Measurements from ENCODE around the gene ADSS1.

The ADSS1 gene

GRCh38 chr14:104784846-104785707 is 61.0 kb downstream of the ADSS1 start:
- no peak for DNase-seq

- DNase-seq: no peak
These were observed 61.7 kb downstream of the ADSS1 start for GRCh38 chr14:104785708-104786080.

GRCh38 chr14:104786091-104786586 is 62.1 kb downstream of the ADSS1 start:
- no peak for DNase-seq

DNA sequence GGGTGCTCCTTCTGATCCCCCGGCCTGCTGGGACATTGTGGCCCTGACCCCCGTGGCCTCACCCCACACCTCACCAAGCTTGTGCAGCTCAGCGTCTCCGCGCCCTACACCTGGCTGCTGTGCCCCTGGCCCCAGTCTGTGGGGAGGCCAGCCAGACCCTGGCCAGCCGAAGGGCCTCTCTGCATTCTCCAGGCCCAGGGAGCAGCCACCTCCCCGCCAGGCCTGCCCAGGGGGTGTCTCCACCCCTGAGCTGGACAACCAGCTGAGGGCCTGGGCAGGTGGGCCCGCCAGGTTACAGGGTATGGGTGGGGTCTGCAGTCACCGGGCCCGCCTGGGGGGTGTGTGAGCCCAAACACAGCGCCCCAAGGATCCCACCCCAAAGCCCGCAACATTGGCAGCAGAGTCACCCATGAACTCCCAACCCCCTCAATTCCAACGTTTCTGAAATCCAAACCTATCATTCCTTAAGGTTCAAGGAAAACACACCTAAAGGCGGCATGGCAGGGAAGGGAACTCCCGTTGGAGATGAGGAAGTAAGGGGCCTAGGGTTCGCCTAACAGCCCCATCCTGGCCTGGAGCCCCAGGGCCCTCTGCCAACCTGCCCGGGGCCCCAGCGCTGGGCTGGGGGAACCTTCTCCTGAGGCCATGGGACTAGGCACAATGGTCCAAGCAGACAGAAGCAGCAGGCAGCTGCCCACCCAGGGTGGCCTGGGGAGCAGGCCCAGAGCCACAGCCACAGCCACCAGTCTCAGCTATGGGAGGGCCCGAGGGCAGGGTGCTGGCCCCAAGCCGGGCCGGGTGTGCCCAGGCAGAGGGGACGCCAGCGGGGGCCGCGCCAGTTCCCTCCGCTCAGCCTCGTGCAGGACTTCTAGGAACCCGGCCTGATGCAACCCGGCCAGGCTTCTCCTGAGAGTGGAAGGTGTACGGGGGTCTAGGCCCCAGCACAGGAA is 63.0 kb downstream of the ADSS1 start:
- no peak for DNase-seq

DNA sequence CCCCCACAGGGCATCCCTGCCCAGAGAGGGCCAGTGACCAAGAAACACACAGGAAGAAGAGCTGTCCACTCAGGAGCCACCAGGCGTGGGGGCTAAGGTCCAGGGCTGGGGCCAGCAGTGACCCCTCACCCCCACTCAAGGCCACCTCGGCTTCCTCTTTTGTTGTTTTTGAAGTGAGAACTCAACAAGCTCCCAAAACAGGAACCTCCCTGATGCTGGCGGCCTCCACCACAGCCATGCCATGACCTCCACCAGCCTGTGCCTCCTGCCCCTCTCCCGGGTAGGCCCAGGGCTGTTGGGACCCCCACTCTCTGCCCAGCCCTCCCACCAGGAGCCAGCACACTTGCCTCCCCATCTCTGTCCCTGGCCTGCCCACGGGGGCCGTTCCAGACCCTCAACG is 63.7 kb downstream of the ADSS1 start:
- no peak for DNase-seq

GRCh38 chr14:104788161-104788818 is 64.3 kb downstream of the ADSS1 start:
- DNase-seq: no peak

DNA sequence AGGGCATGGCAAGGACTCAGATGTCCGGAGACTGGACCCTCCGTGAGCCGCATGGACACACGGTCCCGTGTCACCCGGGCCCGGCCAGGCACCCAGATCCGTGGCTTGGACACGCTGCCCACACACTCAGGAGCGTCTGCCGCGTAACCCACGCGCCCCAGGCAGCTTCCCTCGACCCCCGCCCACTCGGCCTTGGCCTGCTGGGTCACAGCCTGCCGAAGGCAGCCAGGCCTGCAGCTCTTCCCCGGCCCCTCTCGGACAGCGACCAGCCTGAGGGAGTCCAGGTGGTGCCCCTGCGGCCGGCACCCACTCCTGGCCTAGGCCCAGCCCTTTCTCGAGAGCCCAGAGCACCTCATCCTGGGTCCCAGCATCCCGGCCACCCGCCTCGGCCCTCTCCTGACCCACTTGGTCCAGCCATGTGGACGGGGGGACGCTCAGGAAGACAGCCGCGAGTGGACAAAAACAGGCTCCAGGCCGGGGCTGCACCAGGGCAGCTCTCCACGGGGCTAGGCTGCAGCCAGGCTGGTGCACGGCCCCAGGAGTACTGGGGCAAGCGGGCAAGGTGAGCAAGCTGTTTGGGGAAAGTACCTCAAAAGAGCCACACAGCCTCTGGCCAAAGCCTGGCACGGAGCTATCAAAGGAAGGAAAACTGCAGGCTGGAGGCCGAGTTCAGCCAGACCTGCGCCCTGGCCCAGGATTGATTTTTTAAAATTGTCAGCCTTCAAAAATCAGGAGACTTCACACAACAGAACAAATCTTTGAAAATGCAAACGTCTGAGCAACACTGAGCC is 65.0 kb downstream of the ADSS1 start:
- DNase-seq: no peak

DNA sequence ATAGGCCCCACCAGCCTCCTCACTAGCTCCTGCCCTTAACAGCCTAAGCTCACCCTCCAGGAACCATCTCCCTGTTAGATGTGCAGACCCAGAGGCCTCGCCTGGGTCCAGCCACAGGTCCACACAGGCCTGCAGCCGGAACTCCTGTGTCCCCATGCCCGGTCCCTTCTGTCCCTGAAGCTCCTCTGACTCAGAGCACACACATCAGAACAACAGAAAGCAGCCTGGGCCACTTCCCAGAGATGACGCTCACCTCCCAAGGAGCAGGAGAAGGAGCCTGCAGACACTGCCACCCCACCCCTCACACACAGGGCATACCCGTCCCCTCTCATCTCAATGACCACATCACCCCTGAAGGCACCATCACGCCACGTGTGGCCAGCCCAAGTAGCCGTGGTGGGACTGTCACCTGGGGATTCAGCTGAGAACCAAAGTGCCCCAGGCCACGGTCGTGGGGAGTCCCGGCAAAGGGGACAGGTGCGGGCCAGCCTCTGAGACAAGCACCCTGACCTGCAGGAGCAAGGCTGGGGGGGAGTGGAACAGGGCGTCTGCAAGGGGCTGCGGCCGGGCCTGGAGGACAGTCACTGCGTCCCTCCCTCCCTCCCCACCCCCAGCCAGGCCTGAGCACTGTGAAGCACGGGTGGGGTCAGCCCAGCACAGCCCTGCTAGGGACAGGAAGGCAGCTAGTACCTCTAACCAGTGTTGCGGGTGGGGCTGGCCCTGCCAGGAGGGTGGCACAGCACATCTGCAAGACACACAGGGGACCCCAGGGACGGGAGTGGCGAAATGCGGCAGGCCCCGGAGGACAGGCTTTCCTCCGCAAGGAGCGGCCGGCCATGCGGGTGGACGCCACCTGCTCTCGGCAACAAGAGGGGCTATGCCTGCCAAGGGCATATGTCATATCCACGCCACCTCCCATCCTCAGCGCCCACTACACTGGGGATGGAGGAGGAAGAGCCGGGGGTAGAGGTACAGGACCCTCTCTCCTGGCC is 66.0 kb downstream of the ADSS1 start:
- DNase-seq: no peak

DNA sequence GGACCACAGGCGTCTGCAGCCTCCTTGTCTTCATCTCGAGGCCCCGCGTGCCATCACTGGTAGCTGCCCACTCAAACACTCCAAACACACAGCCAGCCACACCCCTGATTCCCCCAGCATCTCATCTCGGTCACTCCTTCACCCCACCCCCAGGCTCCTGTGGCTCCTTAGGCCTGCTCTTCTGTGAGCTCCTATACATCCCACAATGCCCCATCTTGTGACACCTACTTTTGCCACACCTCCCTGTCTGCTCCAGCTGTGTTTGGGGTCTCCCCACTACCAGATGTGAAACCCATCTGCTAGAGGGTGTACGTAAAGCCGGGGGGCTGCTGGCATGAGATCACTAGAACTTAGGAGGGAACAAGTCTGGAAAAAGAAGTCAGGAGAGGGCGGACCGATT is 67.4 kb downstream of the ADSS1 start:
- no peak for DNase-seq

- no peak for DNase-seq
These were observed 68.3 kb downstream of the ADSS1 start for GRCh38 chr14:104792101-104792884.

DNA sequence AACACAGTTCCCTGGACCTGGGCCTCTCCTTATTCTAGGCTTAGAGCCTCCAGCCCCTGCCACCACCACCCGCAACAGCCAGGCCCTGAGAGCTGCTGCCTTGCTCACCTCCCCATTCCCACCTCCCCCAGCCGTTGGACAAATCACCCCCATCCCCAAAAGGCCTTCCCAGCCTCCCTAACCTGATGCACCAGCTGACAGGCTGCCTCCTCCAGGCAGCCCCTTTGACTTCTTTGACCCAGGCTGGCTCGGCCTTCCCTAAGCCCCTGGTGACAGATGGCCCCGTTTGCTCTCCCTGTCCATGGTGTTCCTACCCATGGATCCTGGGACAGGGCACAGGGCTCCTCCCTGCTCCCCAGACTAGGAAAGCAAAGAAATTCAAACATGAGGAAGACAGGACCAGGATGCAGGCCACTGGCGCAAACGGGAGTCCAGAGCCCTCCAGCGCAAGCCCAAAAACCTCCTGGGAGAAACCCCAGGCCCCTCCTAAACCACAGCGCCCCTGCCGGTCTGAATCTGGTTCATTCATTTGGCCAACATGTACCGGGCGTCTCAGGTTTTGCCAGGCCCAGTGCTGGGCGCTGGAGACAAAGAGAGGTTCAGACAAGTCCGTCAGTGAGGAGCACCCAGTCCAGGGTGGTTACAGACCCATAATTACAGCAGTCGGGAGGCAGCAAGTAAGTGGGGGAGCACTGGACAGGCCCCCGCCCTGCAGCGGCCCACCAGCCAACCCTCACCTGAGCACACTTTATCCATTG is 69.1 kb downstream of the ADSS1 start:
- DNase-seq: no peak

DNA sequence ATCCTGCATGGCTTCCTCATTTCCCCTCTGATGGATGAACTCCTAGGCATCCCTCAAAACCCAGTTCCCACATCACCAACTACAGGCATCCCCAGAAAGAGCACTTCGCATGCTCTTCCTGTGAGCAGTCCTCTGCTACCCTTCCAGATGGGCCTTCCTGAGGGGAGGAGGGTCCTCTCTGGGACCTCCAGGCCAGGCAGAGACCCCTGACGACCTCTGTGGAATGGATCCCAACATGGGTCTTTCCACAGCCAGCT is 69.6 kb downstream of the ADSS1 start:
- DNase-seq: no peak

GRCh38 chr14:104794099-104794498 is 70.1 kb downstream of the ADSS1 start:
- DNase-seq: no peak

DNA sequence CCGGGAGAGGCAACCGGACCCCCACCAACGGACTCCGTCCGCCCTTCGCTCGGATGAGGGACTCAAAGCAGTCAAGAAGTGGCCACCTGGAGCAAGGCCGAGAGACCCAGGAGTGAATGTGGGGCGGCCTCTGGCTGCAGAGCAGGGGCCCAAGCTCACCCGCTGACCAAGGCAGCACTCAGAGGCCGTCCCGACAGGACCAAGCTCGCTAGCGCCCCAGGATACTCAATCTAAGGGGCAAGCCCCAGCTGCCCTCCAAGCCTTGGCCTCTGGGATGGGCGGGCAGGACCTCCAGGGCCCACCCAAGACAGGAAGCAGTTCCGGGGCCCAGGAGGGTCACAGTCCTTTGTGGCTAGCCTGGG is 70.6 kb downstream of the ADSS1 start:
- DNase-seq: no peak

- peak; percentile 60 for DNase-seq
These were observed 71.2 kb downstream of the ADSS1 start, which contains the start of gene AKT1 for GRCh38 chr14:104794993-104795780. TSS of gene AKT1 (minus strand) at chr14:104795748. CDS start at chr14:104792643, 3,105 bp downstream.

DNA sequence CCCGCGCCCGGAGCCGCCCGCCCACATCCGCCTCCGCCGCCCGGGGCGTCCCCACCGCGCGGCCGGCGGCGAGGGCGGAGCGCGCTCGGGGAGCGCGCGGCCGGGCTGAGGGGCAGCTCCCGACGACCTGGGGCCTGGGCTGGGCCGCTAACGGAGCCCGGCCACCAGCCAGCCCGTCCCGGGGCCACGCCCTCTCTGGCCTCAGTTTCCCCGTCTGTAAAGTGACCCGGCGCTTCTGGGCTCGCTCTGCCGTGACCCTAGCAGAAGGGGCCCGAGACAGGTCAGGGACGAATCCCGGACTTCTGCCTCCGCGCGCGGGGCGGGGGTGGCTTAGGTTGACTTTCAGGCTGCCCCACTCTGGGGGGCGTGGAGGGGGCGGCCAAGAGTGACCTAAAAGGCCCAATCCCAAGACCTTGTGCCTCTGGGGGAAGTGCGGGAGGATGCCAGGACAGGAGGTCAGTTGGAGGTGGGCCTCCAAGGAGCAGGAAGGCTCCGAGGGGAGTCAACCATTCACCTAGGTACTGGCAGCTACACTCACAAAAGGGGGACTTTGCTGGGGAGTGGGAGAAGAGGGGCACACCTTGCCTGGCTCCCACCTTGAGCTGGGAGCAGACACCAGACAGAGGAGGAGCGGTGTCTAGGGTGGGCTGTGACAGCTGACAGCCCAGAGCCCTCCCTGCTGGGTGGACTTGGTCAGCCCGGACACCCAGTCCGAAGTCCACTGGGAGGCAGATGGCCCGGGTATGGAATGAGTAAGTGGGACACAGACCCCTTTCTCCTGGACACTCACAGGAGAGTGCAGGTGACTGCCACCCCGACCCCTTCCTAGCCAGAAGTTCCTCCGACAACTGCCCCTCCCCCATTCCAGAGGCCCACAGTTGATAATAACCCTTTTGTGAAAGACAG is 72.0 kb downstream of the ADSS1 start:
- DNase-seq: peak; percentile 70

DNA sequence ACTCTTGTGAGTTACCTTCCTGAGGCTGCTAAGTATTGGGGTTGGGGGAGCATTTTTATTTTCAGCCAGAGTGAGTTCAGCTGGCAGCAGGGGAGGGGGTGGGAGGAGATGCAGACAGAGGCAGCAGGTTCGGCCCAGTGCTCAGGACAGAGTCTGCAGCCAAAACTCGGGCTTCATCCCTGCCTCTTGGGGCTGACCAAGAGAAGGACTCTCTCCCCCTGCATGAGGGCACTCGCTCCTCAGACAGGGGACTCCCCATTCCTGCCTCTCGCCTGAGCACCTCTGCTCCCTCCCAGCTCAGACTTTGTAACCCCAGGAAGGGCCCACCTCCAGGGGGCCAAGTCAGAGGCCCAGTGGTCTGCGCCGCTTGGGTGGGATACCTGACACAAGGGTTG is 72.7 kb downstream of the ADSS1 start:
- no peak for DNase-seq

All from activated CD4-positive, CD25-positive, alpha-beta regulatory T cell treated with anti-CD3 and anti-CD28 coated beads, Interleukin-2, amount 50 U/mL, for 72 hours (primary cell).